Upper lobe of left lung (tissue), 4 donors: Measurements from ENCODE around the gene RAI1.

ENCODE experiments used
- EP300 ChIP-seq, 4 donors: sonication (generic); formaldehyde crosslinking; IDR thresholded peaks; one replicate each; pipeline ENCODE4 v1.5.1; 2017; ENCODE audit warnings: antibody characterized with exemption in 4 of 4, control low read depth in 2 of 4
- POLR2A ChIP-seq, 4 donors: fragments of 450-650 bp; IDR thresholded peaks; one replicate each; pipeline ENCODE4 v1.5.1; 2016 to 2017; ENCODE audit warnings: antibody characterized with exemption in 4 of 4, mild to moderate bottlenecking in 2 of 4
- TF ChIP-seq, protein P1 (sequence below), 6 experiments: fragments of 450-650 bp in 4 of 6; fragments of 200-600 bp in 2 of 6; sonication (generic) in 2 of 6; IDR thresholded peaks; one replicate each; pipeline ENCODE4 v1.5.1; 2016 to 2019; ENCODE audit warnings: antibody characterized with exemption in 6 of 6

DNA sequence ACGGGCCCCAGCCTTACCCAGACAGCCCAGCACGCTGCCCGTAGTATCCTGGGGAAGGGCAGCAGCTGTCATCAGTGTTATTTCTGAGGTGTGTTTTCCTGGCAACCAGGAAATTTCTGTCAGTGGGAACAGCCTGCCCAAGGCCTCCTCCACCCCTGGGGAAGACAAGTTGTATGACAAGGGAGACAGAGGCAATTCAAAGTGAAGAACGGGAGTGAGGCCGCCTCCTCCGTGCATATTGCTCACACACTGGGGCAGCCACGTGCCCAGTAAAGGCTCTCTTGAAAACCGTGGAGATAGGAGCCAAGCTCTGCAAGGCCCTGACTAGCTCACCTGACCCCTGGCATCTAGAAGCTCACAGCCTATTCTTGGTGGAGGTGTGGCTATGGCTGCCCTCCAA is 57.6 kb downstream of the RAI1 start:
- TF ChIP-seq POLR2A (IDR thresholded peaks at IDR 0.05) (no peak), EP300 (IDR thresholded peaks at IDR 0.05) (no peak)
- TF ChIP-seq, protein P1, sequence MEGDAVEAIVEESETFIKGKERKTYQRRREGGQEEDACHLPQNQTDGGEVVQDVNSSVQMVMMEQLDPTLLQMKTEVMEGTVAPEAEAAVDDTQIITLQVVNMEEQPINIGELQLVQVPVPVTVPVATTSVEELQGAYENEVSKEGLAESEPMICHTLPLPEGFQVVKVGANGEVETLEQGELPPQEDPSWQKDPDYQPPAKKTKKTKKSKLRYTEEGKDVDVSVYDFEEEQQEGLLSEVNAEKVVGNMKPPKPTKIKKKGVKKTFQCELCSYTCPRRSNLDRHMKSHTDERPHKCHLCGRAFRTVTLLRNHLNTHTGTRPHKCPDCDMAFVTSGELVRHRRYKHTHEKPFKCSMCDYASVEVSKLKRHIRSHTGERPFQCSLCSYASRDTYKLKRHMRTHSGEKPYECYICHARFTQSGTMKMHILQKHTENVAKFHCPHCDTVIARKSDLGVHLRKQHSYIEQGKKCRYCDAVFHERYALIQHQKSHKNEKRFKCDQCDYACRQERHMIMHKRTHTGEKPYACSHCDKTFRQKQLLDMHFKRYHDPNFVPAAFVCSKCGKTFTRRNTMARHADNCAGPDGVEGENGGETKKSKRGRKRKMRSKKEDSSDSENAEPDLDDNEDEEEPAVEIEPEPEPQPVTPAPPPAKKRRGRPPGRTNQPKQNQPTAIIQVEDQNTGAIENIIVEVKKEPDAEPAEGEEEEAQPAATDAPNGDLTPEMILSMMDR (IDR thresholded peaks at IDR 0.05), result no peak
